SU-DHL-6 (cell line): Measurements from ENCODE around the gene CRMP1.

Experiments
- H2AFZ ChIP-seq: fragments of 200-600 bp; sonication (generic); 2 replicates; pipeline ENCODE4 v1.6.1; 2014; ENCODE audit warnings: low read depth, mild to moderate bottlenecking, moderate library complexity, mixed read lengths, antibody characterized with exemption, low read length; ENCODE audit not compliant: severe bottlenecking
- H3F3A ChIP-seq: fragments of 200-600 bp; shearing (Covaris generic); 2 replicates; pipeline ENCODE4 v1.6.0; 2016; ENCODE audit warnings: antibody characterized with exemption, mild to moderate bottlenecking; ENCODE audit not compliant: insufficient read depth
- H3K27ac ChIP-seq: fragments of 200-600 bp; sonication (generic); 2 replicates; pipeline ENCODE4 v1.5.1; 2016; ENCODE audit warnings: low read depth, mild to moderate bottlenecking, low read length, moderate library complexity, mixed read lengths
- H3K27me3 ChIP-seq: fragments of 200-600 bp; sonication (generic), shearing (Covaris generic); 2 replicates; pipeline ENCODE4 v1.6.0; 2014; ENCODE audit warnings: mild to moderate bottlenecking, low read length
- H3K36me3 ChIP-seq: fragments of 200-600 bp; sonication (generic); 2 replicates; pipeline ENCODE4 v1.6.1; 2014; ENCODE audit warnings: mild to moderate bottlenecking, low read length, mixed read lengths
- H3K4me2 ChIP-seq: fragments of 300-600, 200-600 bp; shearing (Covaris generic), sonication (generic); 2 replicates; pipeline ENCODE4 v1.6.0; 2014; ENCODE audit warnings: low read length, low read depth, mild to moderate bottlenecking; ENCODE audit not compliant: poor library complexity, severe bottlenecking
- H3K4me3 ChIP-seq: fragments of 200-600 bp; sonication (generic); 2 replicates; pipeline ENCODE4 v1.5.1; 2014; ENCODE audit warnings: antibody characterized with exemption, low read length, mild to moderate bottlenecking, mixed read lengths; ENCODE audit not compliant: insufficient read depth, poor library complexity, severe bottlenecking
- H3K79me2 ChIP-seq: fragments of 200-600 bp; sonication (generic); 2 replicates; pipeline ENCODE4 v1.6.1; 2014; ENCODE audit warnings: mild to moderate bottlenecking, low read length, moderate library complexity; ENCODE audit not compliant: insufficient read depth
- H3K9ac ChIP-seq: fragments of 200-600 bp; sonication (generic); 2 replicates; pipeline ENCODE4 v1.7.0; 2014; ENCODE audit warnings: mild to moderate bottlenecking, low read length
- H3K9me2 ChIP-seq: fragments of 200-600 bp; sonication (generic); replicated peaks from 2 replicates; pipeline ENCODE4 v1.6.1; 2014; ENCODE audit warnings: low read length; ENCODE audit not compliant: insufficient read depth
- H3K9me3 ChIP-seq: fragments of 200-600 bp; sonication (generic); 2 replicates; pipeline ENCODE4 v1.6.1; 2014; ENCODE audit warnings: low read length, mixed read lengths; ENCODE audit not compliant: insufficient read depth
- H4K20me1 ChIP-seq: fragments of 200-600 bp; sonication (generic); 2 replicates; pipeline ENCODE4 v1.6.1; 2014; ENCODE audit warnings: low read depth, mild to moderate bottlenecking, antibody characterized with exemption, low read length, moderate library complexity, mixed read lengths
- EZH2phosphoT487 ChIP-seq: fragments of 200-600 bp; sonication (generic), shearing (Covaris generic); conservative IDR thresholded peaks from 2 replicates; pipeline ENCODE4 v1.6.1; 2018; ENCODE audit warnings: mild to moderate bottlenecking, antibody characterized with exemption, low read length, moderate library complexity, mixed read lengths
- TF ChIP-seq, protein P1 (sequence below): fragments of 200-600 bp; sonication (generic); IDR thresholded peaks from one replicate; pipeline ENCODE4 v1.5.1; 2017; ENCODE audit warnings: antibody characterized with exemption, mild to moderate bottlenecking, low read length, moderate library complexity; ENCODE audit not compliant: insufficient read depth, poor library complexity, severe bottlenecking

Gene CRMP1

DNA sequence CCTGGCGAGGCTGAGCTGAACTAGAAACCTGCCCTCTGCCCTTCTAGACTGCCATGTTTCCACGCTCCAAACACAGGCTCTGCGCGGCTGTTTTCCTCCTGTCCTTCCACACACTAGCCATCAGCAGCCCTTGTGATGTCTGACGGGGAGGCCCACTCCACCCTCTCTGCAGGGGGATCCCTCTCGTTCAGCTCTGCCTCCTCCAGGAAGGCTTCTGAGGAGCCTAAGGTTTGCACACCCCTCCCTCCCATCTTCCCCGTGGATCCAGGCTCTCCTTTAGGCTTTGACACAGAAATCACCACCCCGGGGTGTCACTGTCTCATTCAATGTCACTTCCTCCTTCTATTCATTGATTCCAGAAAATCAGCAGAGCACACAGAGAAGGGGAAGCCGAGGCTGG is 38.6 kb upstream of the CRMP1 start:
- Histone ChIP-seq H3K9ac (no peak overlapping the region), H3K79me2 (no peaks in the 10 kb centered on the region), H3K9me3 (no peaks in the 10 kb centered on the region), H3K36me3 (no peaks in the 10 kb centered on the region), H3K4me3 (no peak overlapping the region), H3K27ac (no peak overlapping the region), H3K9me2 (no peaks in the 10 kb centered on the region), H3K4me2 (no peak overlapping the region), H2AFZ (no peak overlapping the region), H4K20me1 (no peaks in the 10 kb centered on the region), H3K27me3 (no peaks in the 10 kb centered on the region), H3F3A (no peaks in the 10 kb centered on the region)
- TF ChIP-seq, protein P1, sequence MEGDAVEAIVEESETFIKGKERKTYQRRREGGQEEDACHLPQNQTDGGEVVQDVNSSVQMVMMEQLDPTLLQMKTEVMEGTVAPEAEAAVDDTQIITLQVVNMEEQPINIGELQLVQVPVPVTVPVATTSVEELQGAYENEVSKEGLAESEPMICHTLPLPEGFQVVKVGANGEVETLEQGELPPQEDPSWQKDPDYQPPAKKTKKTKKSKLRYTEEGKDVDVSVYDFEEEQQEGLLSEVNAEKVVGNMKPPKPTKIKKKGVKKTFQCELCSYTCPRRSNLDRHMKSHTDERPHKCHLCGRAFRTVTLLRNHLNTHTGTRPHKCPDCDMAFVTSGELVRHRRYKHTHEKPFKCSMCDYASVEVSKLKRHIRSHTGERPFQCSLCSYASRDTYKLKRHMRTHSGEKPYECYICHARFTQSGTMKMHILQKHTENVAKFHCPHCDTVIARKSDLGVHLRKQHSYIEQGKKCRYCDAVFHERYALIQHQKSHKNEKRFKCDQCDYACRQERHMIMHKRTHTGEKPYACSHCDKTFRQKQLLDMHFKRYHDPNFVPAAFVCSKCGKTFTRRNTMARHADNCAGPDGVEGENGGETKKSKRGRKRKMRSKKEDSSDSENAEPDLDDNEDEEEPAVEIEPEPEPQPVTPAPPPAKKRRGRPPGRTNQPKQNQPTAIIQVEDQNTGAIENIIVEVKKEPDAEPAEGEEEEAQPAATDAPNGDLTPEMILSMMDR, result no peak
- TF ChIP-seq EZH2phosphoT487, result no peak

DNA sequence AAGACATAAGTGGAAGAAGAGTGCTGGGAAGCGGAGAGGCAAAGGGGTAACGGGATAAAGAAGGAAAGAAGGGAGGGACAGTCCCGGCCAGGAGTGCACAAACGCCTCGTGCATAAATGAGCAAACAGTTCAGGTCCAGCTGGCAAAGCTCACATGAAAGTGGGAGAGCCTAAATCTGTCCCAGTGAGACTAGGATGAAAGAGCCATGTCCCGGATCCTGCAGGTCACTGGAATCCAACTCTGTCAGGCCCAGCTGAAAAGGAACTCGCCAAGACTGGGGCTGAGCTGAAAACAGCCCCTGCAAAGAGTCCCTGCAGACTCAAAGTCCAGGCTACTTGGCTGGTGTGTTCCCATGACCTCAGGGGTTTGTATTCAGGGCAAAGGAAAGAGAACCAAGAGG is 38.0 kb upstream of the CRMP1 start:
- TF ChIP-seq, protein P1, result no peak
- no peak for TF ChIP-seq EZH2phosphoT487

DNA sequence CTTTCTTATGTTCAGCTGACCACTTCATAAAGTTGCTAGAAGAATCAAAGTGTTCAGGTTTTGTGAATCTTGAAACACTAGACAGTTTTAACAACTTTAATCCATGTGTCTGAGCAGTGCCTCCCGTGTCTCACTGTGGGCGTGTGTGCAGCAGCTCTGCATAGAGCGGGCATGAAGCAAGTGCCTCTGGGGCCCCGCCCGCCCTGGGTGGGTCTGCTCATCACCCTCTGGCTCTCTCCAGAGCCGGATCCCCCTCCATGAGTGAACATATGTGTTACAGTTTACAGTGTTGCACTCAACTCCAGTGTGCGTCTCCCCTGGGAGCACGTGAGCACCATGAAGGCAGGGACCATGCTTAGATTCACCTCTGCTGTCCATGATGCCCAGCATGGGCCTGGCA is 37.6 kb upstream of the CRMP1 start:
- Histone ChIP-seq H4K20me1 (no peaks in the 10 kb centered on the region), H3K27ac (no peak overlapping the region), H2AFZ (no peak overlapping the region), H3K4me3 (no peak overlapping the region), H3F3A (no peaks in the 10 kb centered on the region), H3K4me2 (no peak overlapping the region), H3K36me3 (no peaks in the 10 kb centered on the region), H3K9me2 (no peaks in the 10 kb centered on the region), H3K79me2 (no peaks in the 10 kb centered on the region), H3K27me3 (no peaks in the 10 kb centered on the region), H3K9ac (no peak overlapping the region), H3K9me3 (no peaks in the 10 kb centered on the region)
- TF ChIP-seq EZH2phosphoT487, result no peak
- TF ChIP-seq, protein P1, result no peak

More for the DNA sequence above, 38.0 kb upstream of the CRMP1 start:
- no peak overlapping the region for H3K9ac ChIP-seq
- H3F3A ChIP-seq, result no peaks in the 10 kb centered on the region
- no peaks in the 10 kb centered on the region for H3K9me3 ChIP-seq
- H2AFZ ChIP-seq, result no peak overlapping the region
- no peak overlapping the region for H3K4me2 ChIP-seq
- H4K20me1 ChIP-seq, result no peaks in the 10 kb centered on the region
- H3K4me3 ChIP-seq, result no peak overlapping the region
- H3K9me2 ChIP-seq, result no peaks in the 10 kb centered on the region
- H3K27ac ChIP-seq, result no peak overlapping the region
- no peaks in the 10 kb centered on the region for H3K36me3 ChIP-seq
- H3K27me3 ChIP-seq, result no peaks in the 10 kb centered on the region
- H3K79me2 ChIP-seq, result no peaks in the 10 kb centered on the region
